ENCODE data around the gene ORM2. TPM values are rescaled to one million over a fixed set of nuclear protein-coding genes. Genes with fewer than 3 reads are reported as not detected.

ORM2 gene
- total and polyA plus RNA-seq, 2 donors (not counting 1 experiment from before 2014, with no cell fraction given), result not detected

DNA sequence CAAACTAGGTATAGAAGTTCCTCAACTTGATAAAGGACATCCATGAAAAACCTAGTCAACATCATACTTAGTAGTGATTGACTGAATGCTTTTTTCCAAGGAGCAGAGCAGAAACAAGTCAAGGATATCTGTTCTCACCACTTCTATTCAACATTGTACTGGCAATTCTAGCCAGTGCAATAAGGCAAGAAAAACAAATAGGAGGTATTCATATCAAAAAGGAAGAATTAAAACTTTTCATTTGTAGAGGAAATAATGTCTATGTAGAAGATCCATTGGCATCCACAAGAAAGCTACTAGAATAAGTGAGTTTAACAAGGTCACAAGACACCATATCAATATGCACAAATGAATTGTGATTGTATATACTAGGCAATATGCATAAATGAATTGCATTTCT is 35.0 kb upstream of the ORM2 start:
- no peak overlapping the region for H3K9ac ChIP-seq (ENCODE audit: low read length)
- no peak overlapping the region for H3K27ac ChIP-seq (ENCODE audit: low read length in 2 of 2)
- intact Hi-C loops (cut with micrococcal nuclease), result no loop called here
- Mint-ChIP-seq H3K27ac (no peak overlapping the region), H3K27me3 (peaks cover 5% of the 10 kb centered on the region), H3K4me1 (no peaks in the 10 kb centered on the region), H3K4me3 (no peak overlapping the region), H3K9me3 (ENCODE audit: insufficient read depth) (peaks cover 6% of the 10 kb centered on the region)
- CTCF ChIA-PET, result interaction anchor here (0.7 to 2.1 kb wide), 4 partner anchors 30 to 212 kb away, joined by 3 to 6 read pairs (median 4); no protein-coding TSS in a partner anchor
- no peak overlapping the region for H3K4me2 ChIP-seq (replicated peaks; ENCODE audit: low read depth, low read length, poor library complexity, severe bottlenecking)
- ATAC-seq (ENCODE audit: low read depth) (no peak), DNase-seq (no peak)
- H3K4me3 ChIP-seq (ENCODE audit: control extremely low read depth in 1 of 5, extremely low read depth in 1 of 5, insufficient read depth in 1 of 5, low read depth in 2 of 5, low read length in 4 of 5), result no peak overlapping the region
- peaks cover 0 to 7% (median 2%) of the 10 kb centered on the region in 4 experiments for H3K27me3 ChIP-seq (replicated peaks in 1 of 4; ENCODE audit: control extremely low read depth in 1 of 4, control insufficient read depth in 3 of 4, insufficient read depth in 4 of 4, low read length in 3 of 4)
- no peak for TF ChIP-seq EZH2 (IDR thresholded peaks at IDR 0.05; ENCODE audit: borderline replicate concordance, insufficient read depth, low read depth, low read length, poor library complexity, severe bottlenecking)
- TF ChIP-seq, protein P1, sequence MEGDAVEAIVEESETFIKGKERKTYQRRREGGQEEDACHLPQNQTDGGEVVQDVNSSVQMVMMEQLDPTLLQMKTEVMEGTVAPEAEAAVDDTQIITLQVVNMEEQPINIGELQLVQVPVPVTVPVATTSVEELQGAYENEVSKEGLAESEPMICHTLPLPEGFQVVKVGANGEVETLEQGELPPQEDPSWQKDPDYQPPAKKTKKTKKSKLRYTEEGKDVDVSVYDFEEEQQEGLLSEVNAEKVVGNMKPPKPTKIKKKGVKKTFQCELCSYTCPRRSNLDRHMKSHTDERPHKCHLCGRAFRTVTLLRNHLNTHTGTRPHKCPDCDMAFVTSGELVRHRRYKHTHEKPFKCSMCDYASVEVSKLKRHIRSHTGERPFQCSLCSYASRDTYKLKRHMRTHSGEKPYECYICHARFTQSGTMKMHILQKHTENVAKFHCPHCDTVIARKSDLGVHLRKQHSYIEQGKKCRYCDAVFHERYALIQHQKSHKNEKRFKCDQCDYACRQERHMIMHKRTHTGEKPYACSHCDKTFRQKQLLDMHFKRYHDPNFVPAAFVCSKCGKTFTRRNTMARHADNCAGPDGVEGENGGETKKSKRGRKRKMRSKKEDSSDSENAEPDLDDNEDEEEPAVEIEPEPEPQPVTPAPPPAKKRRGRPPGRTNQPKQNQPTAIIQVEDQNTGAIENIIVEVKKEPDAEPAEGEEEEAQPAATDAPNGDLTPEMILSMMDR (IDR thresholded peaks at IDR 0.05), result no peak
- POLR2A ChIA-PET, result no interaction called here
- no peaks in the 10 kb centered on the region for H3K79me2 ChIP-seq (ENCODE audit: control insufficient read depth, insufficient read depth, low read length)
- H3K4me1 ChIP-seq (ENCODE audit: control insufficient read depth in 2 of 2, insufficient read depth in 2 of 2, low read length in 2 of 2), result peaks cover 0 to 3% of the 10 kb centered on the region in 2 donors
- no peak overlapping the region for H2AFZ ChIP-seq (ENCODE audit: insufficient read depth, low read depth, low read length, poor library complexity, severe bottlenecking)
- H3K36me3 ChIP-seq (replicated peaks in 1 of 2; ENCODE audit: control extremely low read depth in 1 of 2, control insufficient read depth in 1 of 2, extremely low read depth in 1 of 2, insufficient read depth in 2 of 2, low read length in 1 of 2), result no peaks in the 10 kb centered on the region
- no peaks in the 10 kb centered on the region for H4K20me1 ChIP-seq (ENCODE audit: control insufficient read depth, insufficient read depth, low read length, poor library complexity, severe bottlenecking)
- H3K9me3 ChIP-seq (ENCODE audit: control extremely low read depth in 1 of 3, control insufficient read depth in 2 of 3, insufficient read depth in 1 of 3, low read length in 2 of 3), result peaks cover 5 to 20% (median 10%) of the 10 kb centered on the region in 3 donors

DNA sequence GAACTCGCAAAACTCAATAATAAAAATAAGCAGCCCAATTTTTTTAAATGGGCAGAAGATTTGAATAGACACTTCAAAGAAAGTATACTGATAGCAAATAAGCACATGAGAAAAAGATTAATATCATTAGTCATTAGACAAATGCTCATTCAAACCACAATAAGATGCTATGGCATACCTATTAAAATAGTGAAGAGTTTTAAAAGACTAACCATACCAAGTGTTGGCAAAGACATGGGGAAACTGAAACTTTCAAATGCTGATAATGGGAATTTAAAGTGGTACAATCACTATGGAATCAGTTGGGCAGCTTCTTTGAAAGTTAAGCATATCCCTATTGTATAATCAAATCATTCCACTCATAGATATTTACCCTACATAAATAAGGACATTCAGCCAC is 33.3 kb upstream of the ORM2 start:
- H4K20me1 ChIP-seq (ENCODE audit: control insufficient read depth, insufficient read depth, low read length, poor library complexity, severe bottlenecking), result no peaks in the 10 kb centered on the region
- CTCF ChIA-PET, result interaction anchor here (0.6 to 2.1 kb wide), 2 partner anchors 8 to 188 kb away, joined by 3 to 4 read pairs; no protein-coding TSS in a partner anchor
- peaks cover 6% of the 10 kb centered on the region for H3K9me3 Mint-ChIP-seq (ENCODE audit: insufficient read depth)
- DNase-seq, result no peak
- no peak for ATAC-seq (ENCODE audit: low read depth)
- H3K4me1 Mint-ChIP-seq, result no peaks in the 10 kb centered on the region
- no peak overlapping the region for H2AFZ ChIP-seq (ENCODE audit: insufficient read depth, low read depth, low read length, poor library complexity, severe bottlenecking)
- H3K27me3 Mint-ChIP-seq, result no peaks in the 10 kb centered on the region
- WGBS (ENCODE audit: insufficient coverage), result no CpG with 5 or more reads among the region's 1 CpG
- no peaks in the 10 kb centered on the region for H3K79me2 ChIP-seq (ENCODE audit: control insufficient read depth, insufficient read depth, low read length)
- H3K27ac ChIP-seq (ENCODE audit: low read length in 2 of 2), result no peak overlapping the region
- H3K27ac Mint-ChIP-seq, result no peak overlapping the region
- intact Hi-C loops (cut with micrococcal nuclease), result no loop called here
- H3K9me3 ChIP-seq (ENCODE audit: control extremely low read depth in 1 of 3, control insufficient read depth in 2 of 3, insufficient read depth in 1 of 3, low read length in 2 of 3), result peaks cover 5 to 20% (median 10%) of the 10 kb centered on the region in 3 donors
- POLR2A ChIA-PET, result no interaction called here
- H3K4me2 ChIP-seq (replicated peaks; ENCODE audit: low read depth, low read length, poor library complexity, severe bottlenecking), result no peak overlapping the region
- H3K9ac ChIP-seq (ENCODE audit: low read length), result no peak overlapping the region
- peaks cover 0 to 8% (median 0%) of the 10 kb centered on the region in 4 experiments for H3K27me3 ChIP-seq (replicated peaks in 1 of 4; ENCODE audit: control extremely low read depth in 1 of 4, control insufficient read depth in 3 of 4, insufficient read depth in 4 of 4, low read length in 3 of 4)
- no peak overlapping the region for H3K4me3 ChIP-seq (ENCODE audit: control extremely low read depth in 1 of 5, extremely low read depth in 1 of 5, insufficient read depth in 1 of 5, low read depth in 2 of 5, low read length in 4 of 5)
- H3K4me3 Mint-ChIP-seq, result no peak overlapping the region
- no peaks in the 10 kb centered on the region for H3K4me1 ChIP-seq (ENCODE audit: control insufficient read depth in 2 of 2, insufficient read depth in 2 of 2, low read length in 2 of 2)
- no peaks in the 10 kb centered on the region for H3K36me3 ChIP-seq (replicated peaks in 1 of 2; ENCODE audit: control extremely low read depth in 1 of 2, control insufficient read depth in 1 of 2, extremely low read depth in 1 of 2, insufficient read depth in 2 of 2, low read length in 1 of 2)
- TF ChIP-seq, protein P1 (IDR thresholded peaks at IDR 0.05), result no peak
- no peak for TF ChIP-seq EZH2 (IDR thresholded peaks at IDR 0.05; ENCODE audit: borderline replicate concordance, insufficient read depth, low read depth, low read length, poor library complexity, severe bottlenecking)
